Transverse colon (tissue), 4 donors: Measurements from ENCODE around the gene ARF1.

Experiments
- CTCF ChIP-seq, 5 experiments: fragments of 200-600 bp in 3 of 5; fragments of 450-650 bp in 2 of 5; sonication (generic) in 3 of 5; IDR thresholded peaks; 1 replicate in 2 of 5; 2 replicates in 3 of 5; pipeline ENCODE4 v1.5.1; 2016 to 2017; ENCODE audit warnings: antibody characterized with exemption in 5 of 5, inconsistent platforms in 3 of 5, mild to moderate bottlenecking in 2 of 5, moderate library complexity in 1 of 5
- EP300 ChIP-seq: sonication (generic); formaldehyde crosslinking; IDR thresholded peaks from one replicate; pipeline ENCODE4 v1.6.1; 2017; ENCODE audit warnings: antibody characterized with exemption, low read depth
- POLR2A ChIP-seq: fragments of 450-650 bp; IDR thresholded peaks from one replicate; pipeline ENCODE4 v1.6.1; 2016; ENCODE audit warnings: antibody characterized with exemption, mild to moderate bottlenecking, moderate library complexity
- POLR2AphosphoS5 ChIP-seq, 3 donors: sonication (generic); formaldehyde crosslinking; IDR thresholded peaks; one replicate each; pipeline ENCODE4 v1.6.1; 2016; ENCODE audit warnings: antibody characterized with exemption in 3 of 3

GRCh38 chr1:228043281-228043848 is 39.1 kb upstream of the ARF1 start:
- TF ChIP-seq CTCF (IDR thresholded peaks at IDR 0.05): no peak
- TF ChIP-seq EP300: no peak
- TF ChIP-seq POLR2AphosphoS5 (IDR thresholded peaks at IDR 0.05): no peak
- no peak for TF ChIP-seq POLR2A
